ENCODE measurements around the gene SMYD3.
A peak's percentile ranks its signal among the peaks of the same experiment; 100 is the strongest.
"Not testable (repeated sequence)": the region's sequence is repeated elsewhere in the genome, so short reads cannot be mapped to it uniquely, and the experiment has no call there.

The SMYD3 gene

GRCh38 chr1:245952383-245953026 is 554.6 kb downstream of the SMYD3 start:
- TF ChIP-seq, protein P1, sequence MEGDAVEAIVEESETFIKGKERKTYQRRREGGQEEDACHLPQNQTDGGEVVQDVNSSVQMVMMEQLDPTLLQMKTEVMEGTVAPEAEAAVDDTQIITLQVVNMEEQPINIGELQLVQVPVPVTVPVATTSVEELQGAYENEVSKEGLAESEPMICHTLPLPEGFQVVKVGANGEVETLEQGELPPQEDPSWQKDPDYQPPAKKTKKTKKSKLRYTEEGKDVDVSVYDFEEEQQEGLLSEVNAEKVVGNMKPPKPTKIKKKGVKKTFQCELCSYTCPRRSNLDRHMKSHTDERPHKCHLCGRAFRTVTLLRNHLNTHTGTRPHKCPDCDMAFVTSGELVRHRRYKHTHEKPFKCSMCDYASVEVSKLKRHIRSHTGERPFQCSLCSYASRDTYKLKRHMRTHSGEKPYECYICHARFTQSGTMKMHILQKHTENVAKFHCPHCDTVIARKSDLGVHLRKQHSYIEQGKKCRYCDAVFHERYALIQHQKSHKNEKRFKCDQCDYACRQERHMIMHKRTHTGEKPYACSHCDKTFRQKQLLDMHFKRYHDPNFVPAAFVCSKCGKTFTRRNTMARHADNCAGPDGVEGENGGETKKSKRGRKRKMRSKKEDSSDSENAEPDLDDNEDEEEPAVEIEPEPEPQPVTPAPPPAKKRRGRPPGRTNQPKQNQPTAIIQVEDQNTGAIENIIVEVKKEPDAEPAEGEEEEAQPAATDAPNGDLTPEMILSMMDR (IDR thresholded peaks at IDR 0.05; ENCODE audit: insufficient read depth, low read depth, low read length, missing control alignments) = no peak
- peak overlapping the region; percentile 54 for H3K4me3 ChIP-seq (ENCODE audit: low read depth, low read length)
- DNase-seq (ENCODE audit: low read depth) = peak; percentile 51

DNA sequence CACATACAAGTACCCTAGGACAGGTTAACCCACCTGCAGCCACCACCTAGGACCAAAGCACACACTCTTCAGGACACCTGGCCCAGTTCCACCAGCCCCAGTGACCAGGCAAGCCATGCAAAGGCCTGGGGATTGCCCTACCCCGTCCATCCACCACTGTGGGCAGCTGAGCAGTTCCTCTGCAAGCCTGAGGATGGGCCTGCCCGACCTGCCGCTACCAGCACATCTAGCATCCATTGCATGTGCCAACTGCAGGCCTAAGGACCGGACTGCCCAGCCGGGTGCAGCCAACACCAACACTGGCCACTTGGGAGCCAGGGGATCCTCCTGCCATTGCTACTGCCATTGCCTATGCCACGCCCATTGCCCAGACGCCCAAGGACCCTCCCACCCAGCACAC is 558.3 kb downstream of the SMYD3 start:
- DNase-seq (ENCODE audit: low read depth) = no peak
- H3K4me3 ChIP-seq (ENCODE audit: low read depth, low read length) = no peak overlapping the region
- TF ChIP-seq, protein P1 (IDR thresholded peaks at IDR 0.05; ENCODE audit: insufficient read depth, low read depth, low read length, missing control alignments) = no peak

GRCh38 chr1:245946905-245947304 is 560.2 kb downstream of the SMYD3 start:
- TF ChIP-seq, protein P1 (IDR thresholded peaks at IDR 0.05; ENCODE audit: insufficient read depth, low read depth, low read length, missing control alignments) = no peak

DNA sequence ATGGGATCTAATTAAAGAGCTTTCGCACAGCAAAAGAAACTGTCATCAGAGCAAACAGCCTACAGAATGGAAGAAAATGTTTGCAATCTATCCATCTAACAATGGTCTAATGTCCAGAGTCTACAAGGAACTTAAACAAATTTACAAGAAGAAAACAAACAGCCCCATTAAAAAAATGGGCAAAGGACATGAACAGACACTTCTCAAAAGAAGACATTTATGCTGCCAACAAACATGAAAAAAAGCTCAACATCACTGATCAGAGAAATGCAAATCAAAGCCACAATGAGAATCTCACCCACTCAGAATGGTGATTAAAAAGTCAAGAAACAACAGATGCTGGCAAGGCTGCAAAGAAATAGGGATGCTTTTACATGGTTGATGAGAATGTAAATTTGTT is 561.9 kb downstream of the SMYD3 start:
- not testable (repeated sequence) for DNase-seq (ENCODE audit: low read depth); H3K4me3 ChIP-seq (ENCODE audit: low read depth, low read length)

More at GRCh38 chr1:245946905-245947304, 560.2 kb downstream of the SMYD3 start:
- no peak overlapping the region for H3K4me3 ChIP-seq (ENCODE audit: low read depth, low read length)
- DNase-seq (ENCODE audit: low read depth) = no peak

GRCh38 chr1:245942856-245943255 is 564.2 kb downstream of the SMYD3 start:
- TF ChIP-seq, protein P1 (IDR thresholded peaks at IDR 0.05; ENCODE audit: insufficient read depth, low read depth, low read length, missing control alignments) = no peak
- DNase-seq (ENCODE audit: low read depth) = no peak
- no peak overlapping the region for H3K4me3 ChIP-seq (ENCODE audit: low read depth, low read length)

DNA sequence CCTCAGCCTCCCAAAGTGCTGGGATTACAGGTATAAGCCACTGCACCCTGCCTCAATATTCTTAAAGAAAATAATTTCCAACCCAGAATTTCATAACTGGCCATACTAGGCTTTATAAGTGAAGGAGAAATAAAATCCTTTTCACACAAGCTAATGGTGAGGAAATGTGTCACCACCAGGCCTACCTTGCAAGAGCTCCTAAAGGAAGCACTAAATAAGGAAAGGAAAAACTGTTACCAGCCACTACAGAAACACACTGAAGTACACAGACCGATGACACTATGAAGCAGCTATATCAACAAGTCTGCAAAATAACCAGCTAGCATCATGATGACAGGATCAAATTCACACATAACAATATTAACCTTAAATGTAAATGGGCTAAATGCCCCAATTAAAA is 565.3 kb downstream of the SMYD3 start:
- not testable (repeated sequence) for DNase-seq (ENCODE audit: low read depth); H3K4me3 ChIP-seq (ENCODE audit: low read depth, low read length)

- H3K4me3 ChIP-seq (ENCODE audit: low read depth, low read length) = no peak overlapping the region
- DNase-seq (ENCODE audit: low read depth) = no peak
- TF ChIP-seq, protein P1 (IDR thresholded peaks at IDR 0.05; ENCODE audit: insufficient read depth, low read depth, low read length, missing control alignments) = no peak
Observed at GRCh38 chr1:245939756-245940345, 567.2 kb downstream of the SMYD3 start.

GRCh38 chr1:245938046-245938435 is 569.0 kb downstream of the SMYD3 start:
- TF ChIP-seq, protein P1 (IDR thresholded peaks at IDR 0.05; ENCODE audit: insufficient read depth, low read depth, low read length, missing control alignments) = no peak
- DNase-seq (ENCODE audit: low read depth) = no peak
- H3K4me3 ChIP-seq (ENCODE audit: low read depth, low read length) = no peak overlapping the region
